Stomach smooth muscle (tissue), 2 donors: Measurements from ENCODE around the gene AP1S2.
A peak's percentile ranks its signal among the peaks of the same experiment; 100 is the strongest.

Source experiments
- H3K27ac ChIP-seq: one replicate; pipeline ENCODE4 v1.7.0; 2013; ENCODE audit warnings: mild to moderate bottlenecking, low read length, inconsistent platforms
- H3K27me3 ChIP-seq, 2 donors: one replicate each; pipeline ENCODE4 v1.7.0; 2013; ENCODE audit warnings: low read length in 2 of 2; ENCODE audit not compliant: insufficient read depth in 2 of 2, control insufficient read depth in 1 of 2
- H3K36me3 ChIP-seq, 2 donors: one replicate each; pipeline ENCODE4 v1.7.0; 2013; ENCODE audit warnings: low read length in 2 of 2; ENCODE audit not compliant: control insufficient read depth in 2 of 2, insufficient read depth in 2 of 2
- H3K4me1 ChIP-seq: one replicate; pipeline ENCODE4 v1.7.0; 2013; ENCODE audit warnings: low read length; ENCODE audit not compliant: control insufficient read depth, insufficient read depth
- H3K4me3 ChIP-seq, 2 donors: one replicate each; pipeline ENCODE4 v1.7.0; 2013; ENCODE audit warnings: low read length in 2 of 2
- H3K9ac ChIP-seq, 2 donors: one replicate each; pipeline ENCODE4 v1.7.0; 2013; ENCODE audit warnings: low read length in 2 of 2, mild to moderate bottlenecking in 1 of 2
- H3K9me3 ChIP-seq, 2 donors: one replicate each; pipeline ENCODE4 v1.7.0; 2013; ENCODE audit warnings: low read length in 2 of 2; ENCODE audit not compliant: control insufficient read depth in 2 of 2
- donor health status: healthy.
- donor health status: Pancreatic carcinoma.

The AP1S2 gene

DNA sequence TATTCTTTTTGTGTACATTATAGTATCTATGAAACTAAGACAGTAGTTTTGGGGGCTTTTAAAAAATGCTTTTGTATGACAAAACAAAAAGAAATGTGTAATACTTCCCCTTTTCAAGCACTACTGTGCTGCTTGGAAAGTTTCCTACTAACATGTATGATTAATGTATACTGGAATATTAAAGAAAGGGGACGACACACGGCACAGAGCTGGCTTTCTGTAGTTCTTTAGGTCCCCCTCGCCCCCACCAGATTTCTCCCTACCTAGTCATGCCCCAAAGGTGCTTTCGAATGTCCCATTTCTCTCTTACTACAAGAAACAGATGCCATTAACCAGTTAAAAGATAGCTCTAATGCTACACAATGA lies 1.6 kb upstream of the AP1S2 start:
- H3K9ac ChIP-seq: peak overlapping the region in 1 of 2 donors; percentile 77
- H3K4me3 ChIP-seq: no peak overlapping the region
- no peaks in the 10 kb centered on the region for H3K9me3 ChIP-seq
- H3K27ac ChIP-seq: no peak overlapping the region
- H3K36me3 ChIP-seq: no peaks in the 10 kb centered on the region
- peaks cover 0 to 3% of the 10 kb centered on the region in 2 donors for H3K27me3 ChIP-seq
- H3K4me1 ChIP-seq: peaks cover 9% of the 10 kb centered on the region

GRCh38 chrX:15855568-15856221 lies 1.1 kb upstream of the AP1S2 start:
- Histone ChIP-seq H3K9me3 (no peaks in the 10 kb centered on the region), H3K4me1 (peaks cover 9% of the 10 kb centered on the region), H3K4me3 (peak overlapping the region; percentile 73 to 88), H3K9ac (peak overlapping the region; percentile 77 to 80), H3K27ac (peak overlapping the region; percentile 80), H3K27me3 (peaks cover 0 to 3% of the 10 kb centered on the region in 2 donors), H3K36me3 (no peaks in the 10 kb centered on the region)

GRCh38 chrX:15854080-15854655 lies 445 bp downstream of the AP1S2 start:
- Histone ChIP-seq H3K4me1 (peaks cover 9% of the 10 kb centered on the region), H3K27ac (peak overlapping the region; percentile 3), H3K36me3 (no peaks in the 10 kb centered on the region), H3K9ac (peak overlapping the region; percentile 52 to 54), H3K9me3 (no peaks in the 10 kb centered on the region), H3K27me3 (peaks cover 0 to 6% of the 10 kb centered on the region in 2 donors), H3K4me3 (peak overlapping the region; percentile 78 to 88)

DNA sequence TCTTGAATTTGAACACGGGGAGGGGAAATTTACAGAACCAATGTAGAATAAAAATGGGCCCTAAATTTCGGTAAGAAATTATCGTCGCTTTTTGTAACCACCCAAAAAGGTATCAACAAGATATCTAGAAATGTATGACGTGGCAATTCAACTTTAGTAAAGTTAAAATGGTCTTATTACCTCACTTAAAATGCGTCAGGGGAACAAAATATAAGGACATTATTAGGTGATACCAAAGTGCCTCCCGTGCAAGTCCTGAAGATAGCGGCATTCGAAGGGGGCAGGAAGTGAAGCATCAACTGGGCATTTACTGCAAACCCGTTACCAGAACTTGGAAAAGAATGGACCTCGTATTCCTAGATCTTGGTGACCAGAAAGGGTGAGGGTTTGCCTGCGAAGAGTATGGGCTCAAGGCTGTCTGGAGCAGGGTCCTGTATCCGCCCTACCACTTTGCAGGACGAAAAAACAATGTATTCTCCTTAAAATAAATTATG lies 980 bp downstream of the AP1S2 start:
- H3K36me3 ChIP-seq: no peaks in the 10 kb centered on the region
- H3K27me3 ChIP-seq: peaks cover 0 to 6% of the 10 kb centered on the region in 2 donors
- peak overlapping the region; percentile 3 for H3K27ac ChIP-seq
- H3K9ac ChIP-seq: peak overlapping the region; percentile 52 to 54
- H3K4me1 ChIP-seq: peaks cover 9% of the 10 kb centered on the region
- no peaks in the 10 kb centered on the region for H3K9me3 ChIP-seq
- H3K4me3 ChIP-seq: peak overlapping the region; percentile 78 to 88

DNA sequence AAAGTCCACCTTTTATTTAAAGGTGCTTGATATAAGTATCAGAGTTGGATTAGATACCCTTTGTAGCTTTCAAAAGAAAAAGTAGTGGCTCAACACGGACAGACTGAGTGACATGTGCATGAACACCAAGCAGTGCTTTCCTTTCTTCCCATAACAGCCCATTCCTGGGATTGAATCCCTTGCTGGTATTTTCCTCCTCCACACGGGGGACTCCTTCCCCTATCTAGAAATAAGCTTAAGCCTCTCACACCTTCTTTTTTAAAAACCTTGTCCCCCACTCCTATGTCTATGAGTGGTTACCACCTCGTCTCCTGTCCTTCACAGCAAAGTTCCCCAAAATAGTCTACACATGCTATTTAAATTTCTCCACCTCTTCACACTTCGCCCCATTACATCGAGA lies 5.1 kb downstream of the AP1S2 start:
- H3K4me3 ChIP-seq: no peak overlapping the region
- H3K9ac ChIP-seq: no peak overlapping the region
- no peaks in the 10 kb centered on the region for H3K9me3 ChIP-seq
- peaks cover 0 to 7% of the 10 kb centered on the region in 2 donors for H3K36me3 ChIP-seq
- H3K27me3 ChIP-seq: peaks cover 0 to 6% of the 10 kb centered on the region in 2 donors
- H3K4me1 ChIP-seq: peaks cover 10% of the 10 kb centered on the region
- H3K27ac ChIP-seq: no peak overlapping the region

- Histone ChIP-seq H3K27me3 (peaks cover 0 to 2% of the 10 kb centered on the region in 2 donors), H3K27ac (no peak overlapping the region), H3K4me1 (peaks cover 5% of the 10 kb centered on the region), H3K9me3 (no peaks in the 10 kb centered on the region), H3K9ac (no peak overlapping the region), H3K36me3 (peaks cover 0 to 11% of the 10 kb centered on the region in 2 donors), H3K4me3 (no peak overlapping the region)
Observed at GRCh38 chrX:15848576-15848975, 6.0 kb downstream of the AP1S2 start.

GRCh38 chrX:15843960-15844359 lies 10.7 kb downstream of the AP1S2 start:
- no peak overlapping the region for H3K4me3 ChIP-seq
- H3K36me3 ChIP-seq: peaks cover 0 to 11% of the 10 kb centered on the region in 2 donors
- no peak overlapping the region for H3K9ac ChIP-seq

DNA sequence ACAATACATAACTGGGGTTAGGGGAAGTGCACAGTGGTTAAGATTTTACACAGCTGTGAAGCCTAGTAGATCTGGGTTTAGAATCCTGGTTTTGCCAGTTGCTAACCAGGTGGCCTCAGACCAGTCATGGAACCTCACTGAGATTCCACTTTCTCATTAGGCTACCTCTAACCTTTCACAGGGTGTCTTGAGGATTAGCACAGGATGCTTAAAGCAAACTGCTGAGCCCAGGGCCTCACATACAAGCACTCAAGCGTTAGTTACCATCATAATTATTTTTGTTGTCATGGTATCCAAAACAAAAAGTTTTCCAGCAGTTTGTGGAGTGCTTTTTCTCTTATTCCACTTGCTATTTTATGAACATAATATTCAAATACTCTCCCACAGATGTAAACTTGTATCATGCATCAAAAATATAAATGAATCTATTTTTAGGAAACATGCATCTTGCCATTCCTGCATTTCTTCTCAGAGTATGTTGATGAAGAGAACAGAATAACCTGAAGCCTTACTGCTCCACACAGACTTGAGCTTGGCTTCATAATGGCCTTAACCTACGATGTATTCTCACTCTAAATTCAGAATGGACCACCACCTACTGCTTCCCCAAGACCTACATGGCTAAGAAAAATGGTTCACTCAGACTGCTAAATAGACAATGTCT lies 12.6 kb downstream of the AP1S2 start:
- Histone ChIP-seq H3K27me3 (no peaks in the 10 kb centered on the region), H3K36me3 (peaks cover 0 to 11% of the 10 kb centered on the region in 2 donors), H3K27ac (no peak overlapping the region), H3K4me3 (no peak overlapping the region), H3K4me1 (no peaks in the 10 kb centered on the region), H3K9ac (no peak overlapping the region), H3K9me3 (no peaks in the 10 kb centered on the region)

More at GRCh38 chrX:15843960-15844359, 10.7 kb downstream of the AP1S2 start:
- Histone ChIP-seq H3K4me1 (peaks cover 5% of the 10 kb centered on the region), H3K27me3 (no peaks in the 10 kb centered on the region), H3K27ac (no peak overlapping the region), H3K9me3 (no peaks in the 10 kb centered on the region)

GRCh38 chrX:15838017-15838416 lies 16.6 kb downstream of the AP1S2 start:
- Histone ChIP-seq H3K27ac (no peak overlapping the region), H3K4me3 (no peak overlapping the region), H3K27me3 (no peaks in the 10 kb centered on the region), H3K9ac (no peak overlapping the region), H3K36me3 (no peaks in the 10 kb centered on the region), H3K9me3 (no peaks in the 10 kb centered on the region), H3K4me1 (no peaks in the 10 kb centered on the region)

DNA sequence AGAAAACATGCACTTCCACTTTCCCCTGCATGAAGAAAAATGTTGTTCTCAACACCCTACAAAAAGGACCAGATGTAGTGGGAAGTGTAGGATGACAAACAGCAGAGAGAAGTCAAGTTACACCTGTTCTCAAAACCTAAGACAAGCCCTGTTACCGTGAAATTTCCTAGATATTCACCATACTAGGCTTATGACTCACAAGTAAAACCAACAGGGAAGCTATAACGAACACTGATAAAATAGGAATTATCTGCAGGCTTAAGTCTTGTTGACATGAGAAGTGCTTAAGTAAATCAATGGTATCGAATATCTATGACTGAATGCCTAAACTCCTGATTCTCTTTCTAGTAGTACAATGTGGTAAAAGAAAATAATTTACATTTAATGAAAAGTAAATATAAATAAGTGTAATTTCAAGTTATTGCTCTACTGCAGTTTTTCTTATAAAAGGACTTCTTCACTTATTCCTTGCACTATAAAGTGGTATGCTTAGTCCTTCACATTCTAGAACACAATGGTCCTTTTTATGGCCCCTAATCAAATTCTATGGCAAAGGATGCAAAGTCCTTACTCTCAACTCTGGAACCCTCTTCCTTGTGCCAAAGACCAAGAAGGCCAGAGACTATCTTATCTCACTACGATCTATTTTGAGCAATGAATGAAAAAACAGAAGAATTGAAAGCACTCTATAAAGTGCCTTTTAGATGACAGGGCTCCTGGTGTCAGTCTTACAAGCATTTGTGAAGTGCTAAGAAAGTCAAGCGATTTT lies 19.6 kb downstream of the AP1S2 start:
- Histone ChIP-seq H3K27me3 (no peaks in the 10 kb centered on the region), H3K4me1 (no peaks in the 10 kb centered on the region), H3K4me3 (no peak overlapping the region), H3K9me3 (no peaks in the 10 kb centered on the region), H3K27ac (no peak overlapping the region), H3K9ac (no peak overlapping the region), H3K36me3 (no peaks in the 10 kb centered on the region)
